Prostate gland (tissue), 1 donor: ENCODE results near the gene TRIM7.

ENCODE experiments used
- POLR2A ChIP-seq: fragments of 450-650 bp; IDR thresholded peaks from one replicate; pipeline ENCODE4 v1.6.1; 2016; ENCODE audit warnings: antibody characterized with exemption, mild to moderate bottlenecking
- POLR2AphosphoS5 ChIP-seq: sonication (generic); formaldehyde crosslinking; IDR thresholded peaks from one replicate; pipeline ENCODE4 v1.6.1; 2017; ENCODE audit warnings: antibody characterized with exemption

GRCh38 chr5:181195249-181195761 lies 9.7 kb downstream of the TRIM7 start:
- no peak for TF ChIP-seq POLR2A
- TF ChIP-seq POLR2AphosphoS5: no peak
